Measurements from ENCODE around the gene PAQR3.

Gene PAQR3

GRCh38 chr4:78863254-78863869, 75.9 kb downstream of the PAQR3 start:
- Histone ChIP-seq H3K9me2 (replicated peaks; ENCODE audit: control insufficient read depth, low read length) (no peaks in the 10 kb centered on the region), H4K20me1 (ENCODE audit: control insufficient read depth, insufficient read depth, low read depth, low read length) (no peaks in the 10 kb centered on the region), H3K4me3 (ENCODE audit: low read length) (no peak overlapping the region), H3F3A (ENCODE audit: control insufficient read depth, insufficient read depth) (0 out of 2 replicates have a peak, but pooled peaks cover 2% of the 10 kb centered on the region), H3K27ac (ENCODE audit: low read depth, low read length) (no peak overlapping the region), H3K4me1 (ENCODE audit: control insufficient read depth, low read length) (no peaks in the 10 kb centered on the region), H3K4me2 (ENCODE audit: low read length) (no peak overlapping the region), H3K36me3 (ENCODE audit: control insufficient read depth, low read length) (peaks cover 24% of the 10 kb centered on the region), H3K27me3 (ENCODE audit: control insufficient read depth, low read length) (no peaks in the 10 kb centered on the region), H3K79me2 (ENCODE audit: control insufficient read depth, low read length) (no peaks in the 10 kb centered on the region), H3K9me3 (ENCODE audit: control insufficient read depth, insufficient read depth, low read length) (no peaks in the 10 kb centered on the region)
- no peak for TF ChIP-seq CTCF (IDR thresholded peaks at IDR 0.05; ENCODE audit: low read depth, low read length, poor library complexity, severe bottlenecking)
- no peak for TF ChIP-seq EZH2phosphoT487 (IDR thresholded peaks at IDR 0.05; ENCODE audit: borderline replicate concordance, low read length)

GRCh38 chr4:78862314-78862737, 76.9 kb downstream of the PAQR3 start:
- no peaks in the 10 kb centered on the region for H3K27me3 ChIP-seq (ENCODE audit: control insufficient read depth, low read length)
- no peaks in the 10 kb centered on the region for H3K79me2 ChIP-seq (ENCODE audit: control insufficient read depth, low read length)
- no peak overlapping the region for H3K4me2 ChIP-seq (ENCODE audit: low read length)
- 0 out of 2 replicates have a peak, but pooled peaks cover 2% of the 10 kb centered on the region for H3F3A ChIP-seq (ENCODE audit: control insufficient read depth, insufficient read depth)
- peaks cover 24% of the 10 kb centered on the region for H3K36me3 ChIP-seq (ENCODE audit: control insufficient read depth, low read length)
- no peak for TF ChIP-seq EZH2phosphoT487 (IDR thresholded peaks at IDR 0.05; ENCODE audit: borderline replicate concordance, low read length)
- TF ChIP-seq CTCF (IDR thresholded peaks at IDR 0.05; ENCODE audit: low read depth, low read length, poor library complexity, severe bottlenecking) = no peak
- H3K4me3 ChIP-seq (ENCODE audit: low read length) = no peak overlapping the region
- no peaks in the 10 kb centered on the region for H3K9me2 ChIP-seq (replicated peaks; ENCODE audit: control insufficient read depth, low read length)
- H3K27ac ChIP-seq (ENCODE audit: low read depth, low read length) = no peak overlapping the region
- H3K4me1 ChIP-seq (ENCODE audit: control insufficient read depth, low read length) = no peaks in the 10 kb centered on the region
- no peaks in the 10 kb centered on the region for H4K20me1 ChIP-seq (ENCODE audit: control insufficient read depth, insufficient read depth, low read depth, low read length)
- no peaks in the 10 kb centered on the region for H3K9me3 ChIP-seq (ENCODE audit: control insufficient read depth, insufficient read depth, low read length)
